Ascending aorta (tissue), 2 donors: Measurements from ENCODE around the gene NUP88. TPM values are rescaled to one million over a fixed set of nuclear protein-coding genes. Genes with fewer than 3 reads are reported as not detected.

ENCODE experiments used
- DNase-seq, 2 donors: peaks; one replicate each; pipeline ENCODE4 v3.0.0-alpha.2; 2019; ENCODE audit warnings: low spot score in 2 of 2
- H3K27ac ChIP-seq, 2 donors: fragments of 200-600 bp; sonication (generic); one replicate each; pipeline ENCODE4 v1.5.1; 2016 to 2017; ENCODE audit warnings: mild to moderate bottlenecking in 1 of 2
- H3K27me3 ChIP-seq: fragments of 200-600 bp; sonication (generic); one replicate; pipeline ENCODE4 v1.5.1; 2017
- H3K36me3 ChIP-seq, 2 donors: fragments of 200-600 bp; sonication (generic); one replicate each; pipeline ENCODE4 v1.5.1; 2016
- H3K4me1 ChIP-seq, 2 donors: fragments of 200-600 bp; sonication (generic); one replicate each; pipeline ENCODE4 v1.5.1; 2016 to 2017; ENCODE audit warnings: mild to moderate bottlenecking in 1 of 2
- H3K4me3 ChIP-seq, 2 donors: fragments of 200-600 bp; sonication (generic); one replicate each; pipeline ENCODE4 v1.5.1; 2016 to 2017; ENCODE audit warnings: mild to moderate bottlenecking in 1 of 2
- H3K9me3 ChIP-seq, 2 donors: fragments of 200-600 bp; sonication (generic); one replicate each; pipeline ENCODE4 v1.5.1; 2016
- CTCF ChIP-seq, 3 experiments: fragments of 200-600 bp in 2 of 3; fragments of 450-650 bp in 1 of 3; sonication (generic) in 2 of 3; IDR thresholded peaks; one replicate each; pipeline ENCODE4 v1.5.1; 2016 to 2019; ENCODE audit warnings: antibody characterized with exemption in 3 of 3, mild to moderate bottlenecking in 1 of 3, moderate library complexity in 1 of 3
- intact Hi-C: fragments of 100-400 bp; cut with DNase I; formaldehyde crosslinking; loops from one replicate; pipeline ENCODE4 v1.15.1; 2023
- total RNA-seq: library from RNA; depleted of rRNA; stranded (reverse); fragments of >200 nt; gene quantifications from one replicate; pipeline ENCODE4 v1.1.0, GENCODE V29; 2016

Gene NUP88
- total RNA-seq, 1 donor from 2014 or later, result 102 TPM

- no peaks in the 10 kb centered on the region for H3K27me3 ChIP-seq
- H3K36me3 ChIP-seq, result peaks cover 84 to 91% of the 10 kb centered on the region in 2 donors
- intact Hi-C loops, result no loop called here
- TF ChIP-seq CTCF (IDR thresholded peaks at IDR 0.05), result no peak
- no peak overlapping the region for H3K4me3 ChIP-seq
- no peak overlapping the region for H3K27ac ChIP-seq
- no peak for DNase-seq
- no peaks in the 10 kb centered on the region for H3K4me1 ChIP-seq
- no peaks in the 10 kb centered on the region for H3K9me3 ChIP-seq
These were observed 14.1 kb downstream of the NUP88 start for GRCh38 chr17:5405400-5405799.

DNA sequence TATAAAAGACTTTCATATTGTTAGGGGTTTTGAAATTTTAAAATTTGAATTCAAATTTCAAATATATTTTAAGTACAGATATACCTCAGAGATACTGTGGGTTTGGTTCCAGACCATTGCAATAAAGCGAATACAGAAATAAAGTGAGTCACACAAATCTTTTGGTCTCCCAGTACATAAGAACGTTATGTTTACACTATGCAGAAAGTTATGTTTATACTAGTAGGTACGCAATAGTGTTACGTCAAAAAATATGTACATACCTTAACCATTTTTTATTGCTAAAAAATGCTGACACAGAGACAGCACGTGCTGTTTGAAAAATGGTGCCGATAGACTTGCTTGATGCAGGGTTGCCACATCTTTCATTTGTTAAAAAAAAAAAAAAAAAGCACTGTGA, 19.7 kb downstream of the NUP88 start:
- no peaks in the 10 kb centered on the region for H3K27me3 ChIP-seq
- intact Hi-C loops, result no loop called here
- H3K4me3 ChIP-seq, result no peak overlapping the region
- H3K36me3 ChIP-seq, result peaks cover 82 to 90% of the 10 kb centered on the region in 2 donors
- H3K4me1 ChIP-seq, result no peaks in the 10 kb centered on the region
- no peak for TF ChIP-seq CTCF (IDR thresholded peaks at IDR 0.05)
- H3K9me3 ChIP-seq, result no peaks in the 10 kb centered on the region
- H3K27ac ChIP-seq, result no peak overlapping the region
- no peak for DNase-seq

GRCh38 chr17:5396612-5397011, 22.9 kb downstream of the NUP88 start:
- Histone ChIP-seq H3K27me3 (no peaks in the 10 kb centered on the region), H3K36me3 (peaks cover 79 to 89% of the 10 kb centered on the region in 2 donors), H3K27ac (no peak overlapping the region), H3K4me1 (no peaks in the 10 kb centered on the region), H3K4me3 (no peak overlapping the region), H3K9me3 (no peaks in the 10 kb centered on the region)
- no peak for DNase-seq
- no peak for TF ChIP-seq CTCF (IDR thresholded peaks at IDR 0.05)
- intact Hi-C loops, result no loop called here

DNA sequence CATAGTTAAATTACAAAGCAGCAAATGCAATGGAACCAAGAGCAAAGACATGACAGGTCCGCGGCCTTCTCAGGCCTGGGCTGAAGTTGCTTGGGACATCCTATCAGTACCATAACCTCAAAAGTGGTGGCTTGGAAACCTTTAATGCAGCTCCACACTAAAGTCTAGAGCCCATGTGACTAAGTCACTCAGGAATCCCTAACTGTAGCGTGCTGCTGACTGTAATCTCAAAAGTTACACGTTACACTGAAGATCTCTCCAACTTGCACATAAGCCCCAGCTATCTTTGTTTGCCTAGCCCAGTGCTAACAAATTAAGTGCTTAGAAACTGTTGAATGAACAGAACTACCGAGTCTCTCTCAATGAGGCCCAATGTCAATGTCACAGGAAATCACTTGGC, 27.8 kb downstream of the NUP88 start:
- H3K4me1 ChIP-seq, result no peaks in the 10 kb centered on the region
- no peak for TF ChIP-seq CTCF (IDR thresholded peaks at IDR 0.05)
- intact Hi-C loops, result no loop called here
- no peak overlapping the region for H3K4me3 ChIP-seq
- peaks cover 69 to 91% of the 10 kb centered on the region in 2 donors for H3K36me3 ChIP-seq
- DNase-seq, result no peak
- no peak overlapping the region for H3K27ac ChIP-seq
- no peaks in the 10 kb centered on the region for H3K27me3 ChIP-seq
- H3K9me3 ChIP-seq, result no peaks in the 10 kb centered on the region

GRCh38 chr17:5381542-5381941, 37.9 kb downstream of the NUP88 start:
- Histone ChIP-seq H3K9me3 (no peaks in the 10 kb centered on the region), H3K27me3 (no peaks in the 10 kb centered on the region), H3K4me1 (no peaks in the 10 kb centered on the region), H3K4me3 (no peak overlapping the region), H3K27ac (peak overlapping the region in 1 of 2 donors; percentile 7), H3K36me3 (peaks cover 83 to 100% of the 10 kb centered on the region in 2 donors)
- DNase-seq, result no peak
- TF ChIP-seq CTCF (IDR thresholded peaks at IDR 0.05), result no peak
- intact Hi-C loops, result no loop called here

- H3K9me3 ChIP-seq, result no peaks in the 10 kb centered on the region
- intact Hi-C loops, result no loop called here
- H3K27me3 ChIP-seq, result no peaks in the 10 kb centered on the region
- TF ChIP-seq CTCF (IDR thresholded peaks at IDR 0.05), result no peak
- no peak overlapping the region for H3K4me3 ChIP-seq
- no peak for DNase-seq
- peaks cover 78 to 98% of the 10 kb centered on the region in 2 donors for H3K36me3 ChIP-seq
- peak overlapping the region in 1 of 2 donors; percentile 7 for H3K27ac ChIP-seq
- H3K4me1 ChIP-seq, result no peaks in the 10 kb centered on the region
These were observed 38.8 kb downstream of the NUP88 start for GRCh38 chr17:5380491-5381135.
